Peyer's patch (tissue), 4 donors: ENCODE data around the gene COPS7B.

ENCODE experiments used
- CTCF ChIP-seq, 6 experiments: fragments of 450-650 bp in 4 of 6; fragments of 200-600 bp in 2 of 6; sonication (generic) in 1 of 6; IDR thresholded peaks; one replicate each; pipeline ENCODE4 v1.5.1; 2017 to 2019; ENCODE audit warnings: antibody characterized with exemption in 6 of 6, mild to moderate bottlenecking in 3 of 6, moderate library complexity in 1 of 6
- POLR2A ChIP-seq, 2 donors: fragments of 450-650 bp; IDR thresholded peaks; one replicate each; pipeline ENCODE4 v1.5.1; 2017; ENCODE audit warnings: antibody characterized with exemption in 2 of 2, mild to moderate bottlenecking in 2 of 2, moderate library complexity in 2 of 2

GRCh38 chr2:231810905-231811304 lies 24.7 kb downstream of the COPS7B start:
- TF ChIP-seq CTCF (IDR thresholded peaks at IDR 0.05) (no peak), POLR2A (IDR thresholded peaks at IDR 0.05) (no peak)
